ENCODE measurements around the gene RBM39.
A peak's percentile ranks its signal among the peaks of the same experiment; 100 is the strongest.

Gene RBM39

GRCh38 chr20:35665949-35666288 is 76.1 kb downstream of the RBM39 start:
- DNase-seq, result no peak

DNA sequence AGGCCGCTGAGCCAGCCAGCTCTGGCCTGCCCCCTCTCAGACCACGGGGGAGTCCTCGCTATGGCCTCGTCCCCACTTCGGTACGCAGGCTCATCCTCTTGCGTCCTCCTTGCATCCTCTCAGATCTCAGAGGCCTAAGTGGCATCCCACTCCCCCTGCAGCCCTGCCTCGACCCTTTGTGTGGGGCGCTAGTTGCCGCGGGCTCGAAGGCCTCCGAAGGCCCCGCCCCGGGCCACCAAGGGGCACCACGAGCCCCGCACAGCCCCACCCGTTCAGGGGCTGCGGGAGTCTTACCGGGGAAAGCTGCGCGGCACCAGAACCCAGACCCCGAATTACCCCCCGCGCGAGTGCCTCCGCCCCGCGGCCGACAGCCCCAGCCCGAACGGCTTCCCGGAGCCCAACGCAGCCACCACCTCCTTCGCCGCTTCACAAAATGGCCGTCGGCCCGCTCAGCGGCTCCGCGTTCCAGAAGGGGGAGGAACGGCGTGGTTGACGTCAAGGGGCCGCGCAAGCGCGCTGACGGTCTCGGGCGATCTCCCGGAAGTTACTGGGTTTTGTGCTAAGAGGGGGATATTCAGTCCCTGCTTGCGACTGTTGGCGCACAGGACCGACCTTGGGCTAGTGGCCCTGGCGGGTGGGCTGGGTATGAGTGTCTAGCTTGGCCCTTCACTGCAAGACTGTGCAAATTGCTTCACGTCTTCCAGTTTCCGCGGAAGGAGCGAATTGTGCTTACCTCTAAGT is 77.4 kb downstream of the RBM39 start, which contains the start of the genes CPNE1 and RBM12:
TSS of gene CPNE1 (minus strand) at position 435 of the 741 bp plus-strand sequence. CDS start 31,977 bp downstream, outside the sequence.
TSS of gene RBM12 (minus strand) at position 435 of the 741 bp plus-strand sequence. CDS start 9,578 bp downstream, outside the sequence.
- peak; percentile 94 for DNase-seq

- peak; percentile 63 for DNase-seq
Measured at GRCh38 chr20:35663516-35664465, 78.3 kb downstream of the RBM39 start.

- DNase-seq, result peak; percentile 8
Measured at GRCh38 chr20:35662551-35662950, 79.5 kb downstream of the RBM39 start.

GRCh38 chr20:35661908-35662307 is 80.2 kb downstream of the RBM39 start:
- no peak for DNase-seq

DNA sequence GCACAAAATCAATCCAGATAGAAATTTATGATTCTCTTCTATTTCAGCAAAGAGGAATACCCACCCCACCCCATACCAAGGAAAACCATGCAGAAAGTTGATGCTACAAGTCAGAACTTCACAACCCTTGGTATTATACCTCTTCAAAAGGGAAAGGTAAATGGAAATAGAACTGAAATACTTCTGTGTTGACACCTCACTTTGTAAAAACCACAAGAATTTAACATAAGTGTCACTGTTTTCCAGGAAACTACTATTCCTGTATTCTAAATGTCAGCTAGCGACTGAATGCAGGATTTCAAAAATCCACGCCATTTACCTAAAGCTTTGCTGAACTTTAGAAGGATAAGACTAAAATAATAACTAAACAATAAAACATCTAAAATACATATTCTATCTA is 81.0 kb downstream of the RBM39 start:
- DNase-seq, result no peak

GRCh38 chr20:35660122-35660937 is 81.7 kb downstream of the RBM39 start:
- DNase-seq, result peak; percentile 48

DNA sequence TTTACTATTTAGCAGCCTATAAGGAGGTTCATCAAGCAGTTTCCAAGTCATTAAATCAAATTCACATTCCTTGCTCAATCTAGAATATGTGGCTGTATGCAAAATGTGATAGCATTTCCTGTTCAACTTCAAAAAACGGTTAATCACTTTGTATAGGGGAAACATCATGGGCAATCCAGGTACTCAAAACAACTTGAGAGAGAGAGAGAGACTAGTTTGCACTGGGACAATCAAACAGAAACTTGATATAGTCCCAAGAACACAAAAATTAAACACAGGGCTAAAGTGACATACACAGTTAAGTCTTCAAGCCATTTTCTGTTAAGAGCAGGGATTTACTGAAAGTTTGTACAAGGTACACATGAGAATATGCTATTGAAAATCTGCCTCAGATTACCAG is 84.8 kb downstream of the RBM39 start:
- DNase-seq, result no peak

- DNase-seq, result no peak
Measured at GRCh38 chr20:35654415-35654814, 87.6 kb downstream of the RBM39 start.

DNA sequence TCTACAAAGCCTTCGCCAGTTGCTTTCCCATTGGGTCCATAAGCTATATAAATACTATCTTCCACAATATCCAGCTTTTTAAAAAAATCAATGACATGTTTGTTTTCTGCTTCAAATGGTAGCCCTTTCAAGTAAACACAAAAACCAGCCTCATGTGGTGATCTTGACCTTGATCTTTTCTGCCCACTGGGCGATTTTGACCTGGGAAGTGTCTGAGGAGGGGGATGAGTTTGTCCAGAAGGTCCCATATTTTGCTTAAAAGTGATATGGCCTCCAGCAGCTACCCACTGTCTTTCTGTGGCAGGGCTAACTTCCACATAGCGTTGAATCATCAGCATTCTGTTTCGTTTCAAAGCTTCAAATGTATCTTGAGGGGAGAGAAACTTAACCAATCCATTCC is 88.2 kb downstream of the RBM39 start:
- DNase-seq, result no peak
